BLaER1 treated with 17β-estradiol and CSF1 and Interleukin-3, amounts not matched to agents 10 nM and 100 nM (cell line): ENCODE data around the gene RALGPS2.

ENCODE experiments used
- H3K27ac ChIP-seq, 11 experiments: shearing (Covaris generic); formaldehyde crosslinking; 2 replicates each; pipeline ENCODE4 v1.8.1; 2022
- H3K27me3 ChIP-seq, 11 experiments: shearing (Covaris generic); formaldehyde crosslinking; 2 replicates each; pipeline ENCODE4 v1.8.1; 2022
- H3K36me3 ChIP-seq, 11 experiments: shearing (Covaris generic); formaldehyde crosslinking; 2 replicates each; pipeline ENCODE4 v1.8.1; 2022
- H3K4me1 ChIP-seq, 10 experiments: shearing (Covaris generic); formaldehyde crosslinking; 2 replicates each; pipeline ENCODE4 v1.8.1; 2022
- H3K4me2 ChIP-seq, 11 experiments: shearing (Covaris generic); formaldehyde crosslinking; 2 replicates each; pipeline ENCODE4 v1.8.1; 2022
- H3K4me3 ChIP-seq, 10 experiments: shearing (Covaris generic); formaldehyde crosslinking; 2 replicates each; pipeline ENCODE4 v1.8.1; 2022
- H3K9ac ChIP-seq, 11 experiments: shearing (Covaris generic); formaldehyde crosslinking; 2 replicates each; pipeline ENCODE4 v1.8.1; 2022
- H3K9me3 ChIP-seq, 11 experiments: shearing (Covaris generic); formaldehyde crosslinking; replicated peaks in 1 of 11; 2 replicates each; pipeline ENCODE4 v1.8.1; 2022
- H4K20me1 ChIP-seq, 11 experiments: shearing (Covaris generic); formaldehyde crosslinking; 2 replicates each; pipeline ENCODE4 v1.8.1; 2022
- Cebpa-rat ChIP-seq, 11 experiments: shearing (Covaris generic); IDR thresholded peaks; 2 replicates each; pipeline ENCODE4 v1.8.1; 2022

RALGPS2 gene

GRCh38 chr1:178714453-178714852 lies 10.6 kb upstream of the RALGPS2 start:
- Histone ChIP-seq H3K27me3 (no peaks in the 10 kb centered on the region), H3K4me1 (no peaks in the 10 kb centered on the region; a peak in 1 of 20 replicates), H3K4me3 (no peak overlapping the region), H3K4me2 (no peak overlapping the region), H3K27ac (no peak overlapping the region), H3K9me3 (no peaks in the 10 kb centered on the region; a peak in 1 of 22 replicates), H3K9ac (no peak overlapping the region), H4K20me1 (no peaks in the 10 kb centered on the region), H3K36me3 (no peaks in the 10 kb centered on the region)
- no peak for TF ChIP-seq Cebpa-rat (IDR thresholded peaks at IDR 0.05)

GRCh38 chr1:178716111-178716510 lies 8.9 kb upstream of the RALGPS2 start:
- H3K4me2 ChIP-seq: no peak overlapping the region
- no peak overlapping the region for H3K27ac ChIP-seq

GRCh38 chr1:178718520-178718919 lies 6.5 kb upstream of the RALGPS2 start:
- H3K9me3 ChIP-seq: no peaks in the 10 kb centered on the region
- H4K20me1 ChIP-seq: no peaks in the 10 kb centered on the region
- H3K27me3 ChIP-seq: no peaks in the 10 kb centered on the region
- no peaks in the 10 kb centered on the region for H3K4me1 ChIP-seq
- no peak overlapping the region for H3K4me2 ChIP-seq
- no peak overlapping the region for H3K27ac ChIP-seq
- no peak for TF ChIP-seq Cebpa-rat (IDR thresholded peaks at IDR 0.05)
- H3K4me3 ChIP-seq: no peak overlapping the region
- H3K36me3 ChIP-seq: no peaks in the 10 kb centered on the region
- H3K9ac ChIP-seq: no peak overlapping the region

More at GRCh38 chr1:178716111-178716510, 8.9 kb upstream of the RALGPS2 start:
- Histone ChIP-seq H3K36me3 (no peaks in the 10 kb centered on the region), H3K4me1 (no peaks in the 10 kb centered on the region; a peak in 1 of 20 replicates), H3K27me3 (no peaks in the 10 kb centered on the region), H4K20me1 (no peaks in the 10 kb centered on the region), H3K9ac (no peak overlapping the region), H3K9me3 (no peaks in the 10 kb centered on the region; a peak in 1 of 22 replicates), H3K4me3 (no peak overlapping the region)
- TF ChIP-seq Cebpa-rat (IDR thresholded peaks at IDR 0.05): no peak

- Histone ChIP-seq H3K9me3 (no peaks in the 10 kb centered on the region), H3K36me3 (no peaks in the 10 kb centered on the region), H3K27me3 (no peaks in the 10 kb centered on the region), H3K27ac (no peak overlapping the region), H3K4me3 (no peak overlapping the region), H3K9ac (no peak overlapping the region), H3K4me2 (no peak overlapping the region), H3K4me1 (peaks cover 5 to 19% (median 13%) of the 10 kb centered on the region in 10 experiments; a peak in 19 of 20 replicates), H4K20me1 (no peaks in the 10 kb centered on the region)
- TF ChIP-seq Cebpa-rat (IDR thresholded peaks at IDR 0.05): no peak
Observed at GRCh38 chr1:178723546-178723945, 1.5 kb upstream of the RALGPS2 start.

GRCh38 chr1:178724376-178724727 lies 692 bp upstream of the RALGPS2 start:
- peaks cover 5 to 19% (median 13%) of the 10 kb centered on the region in 10 experiments; a peak in 19 of 20 replicates for H3K4me1 ChIP-seq
- H3K9me3 ChIP-seq: no peaks in the 10 kb centered on the region
- H4K20me1 ChIP-seq: no peaks in the 10 kb centered on the region
- TF ChIP-seq Cebpa-rat (IDR thresholded peaks at IDR 0.05): no peak
- no peaks in the 10 kb centered on the region for H3K27me3 ChIP-seq
- peak overlapping the region in 10 of 11 experiments; percentile 73 to 83 (median 80); a peak in 19 of 22 replicates for H3K27ac ChIP-seq
- peak overlapping the region; percentile 81 to 100 (median 98) for H3K4me3 ChIP-seq
- H3K9ac ChIP-seq: peak overlapping the region; percentile 81 to 93 (median 85)
- no peaks in the 10 kb centered on the region for H3K36me3 ChIP-seq
- H3K4me2 ChIP-seq: peak overlapping the region; percentile 65 to 93 (median 81)

GRCh38 chr1:178725466-178726086 lies 532 bp downstream of the RALGPS2 start:
- H3K27ac ChIP-seq: peak overlapping the region; percentile 66 to 83 (median 79)
- peak overlapping the region; percentile 54 to 93 (median 83) for H3K4me2 ChIP-seq
- H3K9me3 ChIP-seq: peaks cover 0 to under 1% (median 0%) of the 10 kb centered on the region in 11 experiments; a peak in 2 of 22 replicates
- H3K4me3 ChIP-seq: peak overlapping the region; percentile 81 to 100 (median 98)
- no peaks in the 10 kb centered on the region for H4K20me1 ChIP-seq
- no peak for TF ChIP-seq Cebpa-rat (IDR thresholded peaks at IDR 0.05)
- peaks cover 0 to under 1% (median 0%) of the 10 kb centered on the region in 11 experiments; a peak in 1 of 22 replicates for H3K36me3 ChIP-seq
- H3K9ac ChIP-seq: peak overlapping the region; percentile 81 to 93 (median 85)
- H3K4me1 ChIP-seq: peaks cover 5 to 19% (median 13%) of the 10 kb centered on the region in 10 experiments; a peak in 19 of 20 replicates
- no peaks in the 10 kb centered on the region for H3K27me3 ChIP-seq

GRCh38 chr1:178726087-178726517 lies 1.1 kb downstream of the RALGPS2 start:
- H3K27ac ChIP-seq: peak overlapping the region; percentile 66 to 83 (median 79)
- peaks cover 0 to 6% (median 4%) of the 10 kb centered on the region in 11 experiments; a peak in 8 of 22 replicates for H3K9me3 ChIP-seq
- peak overlapping the region; percentile 54 to 93 (median 83) for H3K4me2 ChIP-seq
- H3K4me3 ChIP-seq: peak overlapping the region; percentile 81 to 100 (median 98)
- H3K27me3 ChIP-seq: no peaks in the 10 kb centered on the region
- no peaks in the 10 kb centered on the region for H4K20me1 ChIP-seq
- peak overlapping the region; percentile 81 to 93 (median 85) for H3K9ac ChIP-seq
- peaks cover 0 to 5% (median 0%) of the 10 kb centered on the region in 11 experiments; a peak in 1 of 22 replicates for H3K36me3 ChIP-seq
- no peak for TF ChIP-seq Cebpa-rat (IDR thresholded peaks at IDR 0.05)
- peaks cover 5 to 19% (median 13%) of the 10 kb centered on the region in 10 experiments; a peak in 19 of 20 replicates for H3K4me1 ChIP-seq

GRCh38 chr1:178726545-178726944 lies 1.5 kb downstream of the RALGPS2 start:
- Histone ChIP-seq H3K27me3 (no peaks in the 10 kb centered on the region), H3K4me3 (peak overlapping the region; percentile 81 to 100 (median 98)), H3K9ac (peak overlapping the region in 5 of 11 experiments; percentile 81 to 89 (median 85); a peak in 4 of 22 replicates), H3K4me1 (peaks cover 5 to 19% (median 13%) of the 10 kb centered on the region in 10 experiments; a peak in 19 of 20 replicates), H3K27ac (no peak overlapping the region), H3K4me2 (peak overlapping the region; percentile 54 to 93 (median 83)), H4K20me1 (no peaks in the 10 kb centered on the region), H3K36me3 (peaks cover 0 to 5% (median 0%) of the 10 kb centered on the region in 11 experiments; a peak in 2 of 22 replicates), H3K9me3 (peaks cover 0 to 10% (median 4%) of the 10 kb centered on the region in 11 experiments; a peak in 12 of 22 replicates)
- TF ChIP-seq Cebpa-rat (IDR thresholded peaks at IDR 0.05): no peak
